Posterior cingulate gyrus (tissue), 11 donors: ENCODE results near the gene CD84.
"Not testable (repeated sequence)": the region's sequence is repeated elsewhere in the genome, so short reads cannot be mapped to it uniquely, and the experiment has no call there.

Experiments used
- DNase-seq, 10 donors: peaks; one replicate each; pipeline versions ENCODE4 v3.0.0 to v3.0.0-alpha.2; 2020 to 2021; ENCODE audit warnings: mixed read lengths in 3 of 10
- intact Hi-C: fragments of 100-400 bp; cut with DNase I; formaldehyde crosslinking; loops from one replicate; pipeline ENCODE4 v1.15.1; 2023

Gene CD84

DNA sequence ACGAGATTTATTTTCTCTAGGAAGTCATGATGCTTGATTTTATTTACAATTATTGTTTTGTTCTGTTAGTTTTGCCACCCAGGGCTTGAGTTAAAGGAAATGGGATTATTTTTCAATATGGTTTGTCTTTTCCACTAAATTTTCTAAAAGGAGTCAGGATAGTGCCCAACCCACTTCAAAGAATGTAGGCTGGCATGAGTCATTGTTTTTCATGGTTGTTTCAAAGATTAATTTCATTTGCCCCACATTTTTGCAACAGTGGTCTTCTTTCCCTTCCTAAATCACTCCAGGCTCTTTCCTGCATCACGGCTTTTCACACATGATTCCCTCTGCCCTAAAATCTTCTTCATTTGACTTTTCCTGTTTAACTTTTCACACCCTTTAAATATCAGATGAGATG lies 58.7 kb downstream of the CD84 start:
- intact Hi-C loops = no loop called here
- DNase-seq = no peak

DNA sequence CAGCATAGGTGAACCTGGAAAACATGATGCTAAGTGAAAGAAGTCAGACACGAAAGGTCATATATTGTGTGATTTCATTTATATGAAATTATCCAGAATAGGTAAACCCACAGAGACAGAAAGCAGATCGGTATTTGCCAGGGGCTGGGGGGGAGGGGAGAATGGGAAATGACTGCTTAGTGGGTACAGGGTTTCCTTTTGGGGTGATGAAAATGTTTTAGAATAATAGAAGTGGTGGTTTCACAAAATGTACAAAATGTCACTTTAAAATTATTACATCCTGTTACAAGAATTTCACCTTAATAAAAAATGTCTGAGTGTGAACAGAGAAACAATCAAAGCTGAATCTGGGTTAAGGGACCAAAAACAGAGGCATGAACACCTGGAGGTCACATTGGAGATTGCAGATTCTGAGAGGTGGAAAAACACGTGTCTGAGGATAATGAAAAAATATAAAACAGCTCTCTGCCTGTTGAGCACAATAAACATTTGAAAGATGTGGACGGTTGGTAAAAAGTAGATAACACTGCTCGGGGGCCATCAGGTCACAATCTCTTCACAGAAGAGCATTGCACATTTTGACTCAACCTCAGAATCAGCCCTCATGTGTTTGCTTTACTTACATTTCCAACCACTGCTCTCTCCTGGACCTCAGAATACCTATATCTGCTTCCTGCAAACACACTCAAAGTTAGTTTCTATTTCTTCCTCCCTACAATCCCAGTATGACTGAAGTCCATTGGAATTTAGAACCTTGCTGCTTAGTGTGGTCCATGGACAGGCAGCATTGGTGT lies 59.5 kb downstream of the CD84 start:
- DNase-seq = no peak
- intact Hi-C loops = no loop called here

DNA sequence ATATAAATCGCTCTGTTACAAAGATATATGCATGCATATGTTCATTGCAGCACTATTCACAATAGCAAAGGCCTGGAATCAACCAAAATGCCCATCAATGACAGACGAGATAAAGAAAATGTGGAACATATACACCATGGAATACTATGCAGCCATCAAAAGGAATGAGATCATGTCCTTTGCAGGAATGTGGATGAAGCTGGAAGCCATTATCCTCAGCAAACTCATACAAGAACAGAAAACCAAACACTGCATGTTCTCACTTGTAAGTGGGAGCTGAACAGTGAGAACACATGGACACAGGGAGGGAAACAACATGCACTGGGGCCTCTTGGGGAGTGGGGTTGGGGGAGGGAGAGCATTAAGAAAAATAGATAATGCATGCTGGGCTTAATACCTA lies 61.8 kb downstream of the CD84 start:
- DNase-seq, intact Hi-C loops: not testable (repeated sequence)

DNA sequence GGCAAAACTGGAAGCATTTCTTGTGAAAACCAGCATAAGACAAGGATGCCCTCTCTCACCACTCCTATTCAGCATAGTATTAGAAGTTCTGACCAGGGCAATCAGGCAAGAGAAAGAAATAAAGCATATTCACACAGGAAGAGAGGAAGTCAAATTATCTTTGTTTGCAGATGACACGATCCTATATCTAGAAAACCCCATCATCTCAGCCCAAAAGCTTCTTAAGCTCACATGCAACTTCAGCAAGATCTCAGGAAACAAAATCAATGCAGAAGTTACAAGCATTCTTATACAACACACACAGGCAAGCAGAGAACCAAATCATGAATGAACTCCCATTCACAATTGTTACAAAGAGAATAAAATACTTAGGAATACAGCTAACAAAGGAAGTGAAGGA lies 63.4 kb downstream of the CD84 start:
- DNase-seq, intact Hi-C loops: not testable (repeated sequence)

DNA sequence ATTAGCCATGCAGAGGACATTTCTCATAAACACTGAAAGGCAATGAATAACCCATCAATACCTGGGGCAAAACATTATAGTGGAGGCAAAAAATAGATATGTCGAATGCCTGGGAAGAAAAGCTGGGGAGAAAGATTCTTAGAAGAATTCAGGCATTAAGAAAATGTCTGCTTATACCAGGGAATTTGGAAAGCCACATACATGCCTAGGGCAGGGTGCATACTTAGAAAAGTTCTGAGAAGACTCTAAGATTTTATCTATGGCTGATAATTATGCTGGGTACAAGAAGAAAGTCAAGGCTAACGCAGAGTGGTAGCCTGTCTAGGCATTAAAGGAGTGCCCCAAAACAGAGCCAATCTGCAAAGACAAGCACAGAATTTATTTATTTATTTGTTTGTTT lies 74.6 kb downstream of the CD84 start:
- intact Hi-C loops = no loop called here

DNA sequence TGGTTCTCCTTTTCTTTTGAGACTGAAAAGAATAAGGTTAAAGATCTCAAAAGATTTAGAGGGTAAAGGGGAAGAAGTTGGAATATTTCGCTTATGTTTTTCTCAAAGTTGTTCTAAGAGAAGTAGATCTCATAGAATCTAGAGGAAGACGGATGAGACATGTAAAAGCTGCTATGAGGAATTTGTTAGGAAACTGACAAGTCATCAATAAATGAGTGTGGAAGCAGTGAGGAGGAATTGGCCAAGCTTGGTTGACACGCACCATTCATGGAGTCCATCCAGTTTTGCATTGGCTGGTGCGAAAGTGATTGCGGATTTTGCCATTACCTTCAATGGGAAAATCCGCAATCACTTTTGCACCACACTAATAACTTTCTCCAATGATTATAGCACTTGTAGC lies 76.2 kb downstream of the CD84 start:
- intact Hi-C loops = no loop called here
- DNase-seq = no peak

More for the DNA sequence above, 74.6 kb downstream of the CD84 start:
- DNase-seq = no peak

DNA sequence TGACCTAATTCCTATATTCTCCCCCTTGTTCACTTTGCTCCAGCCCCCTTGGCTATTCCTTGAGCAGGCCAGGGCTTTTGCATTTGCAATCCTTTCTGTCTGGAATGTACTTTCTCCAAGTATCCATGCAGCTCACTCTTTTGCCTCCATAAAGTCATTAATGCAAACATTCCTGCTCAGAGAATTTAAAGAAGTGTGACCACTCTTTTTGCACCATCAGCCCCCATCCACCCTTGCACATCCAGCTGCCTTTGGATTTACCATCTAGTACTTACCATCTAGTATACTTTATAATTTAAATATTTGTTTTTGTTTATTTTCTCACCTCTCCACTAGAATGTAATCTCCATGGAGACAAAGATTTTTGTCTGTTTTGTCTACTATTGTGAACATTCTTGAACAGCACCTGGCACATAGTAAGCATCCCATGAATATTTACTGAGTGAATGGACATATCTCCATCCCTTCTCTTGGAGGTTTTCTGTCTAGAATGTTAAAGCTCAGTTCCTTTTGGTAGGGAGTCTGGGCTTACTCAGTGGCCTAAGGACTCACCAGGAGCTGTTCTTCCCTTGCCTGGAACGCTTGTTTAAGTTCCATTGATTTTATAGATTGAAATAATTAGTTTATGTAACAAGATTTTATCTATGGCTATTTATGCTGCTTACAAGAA lies 78.8 kb downstream of the CD84 start:
- intact Hi-C loops = no loop called here
- DNase-seq = no peak

DNA sequence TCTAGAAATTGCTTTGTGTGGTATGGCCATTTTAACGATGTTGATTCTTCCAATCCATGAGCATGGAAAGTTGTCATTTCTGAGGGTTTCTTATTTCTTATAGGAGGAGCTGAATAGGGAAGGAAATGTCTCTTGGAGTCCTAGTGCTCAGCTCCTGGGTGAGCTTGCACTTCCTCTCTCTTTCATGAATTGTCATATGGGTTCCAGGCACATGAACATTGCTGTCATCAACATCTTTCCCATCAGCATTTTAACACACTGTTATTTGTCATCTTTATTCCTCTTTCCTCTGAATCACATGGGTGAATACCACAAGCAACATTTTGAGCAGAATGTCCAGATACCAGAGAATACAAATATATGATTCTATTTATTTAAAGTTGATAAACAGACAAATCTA lies 79.7 kb downstream of the CD84 start:
- intact Hi-C loops = no loop called here
- no peak for DNase-seq

DNA sequence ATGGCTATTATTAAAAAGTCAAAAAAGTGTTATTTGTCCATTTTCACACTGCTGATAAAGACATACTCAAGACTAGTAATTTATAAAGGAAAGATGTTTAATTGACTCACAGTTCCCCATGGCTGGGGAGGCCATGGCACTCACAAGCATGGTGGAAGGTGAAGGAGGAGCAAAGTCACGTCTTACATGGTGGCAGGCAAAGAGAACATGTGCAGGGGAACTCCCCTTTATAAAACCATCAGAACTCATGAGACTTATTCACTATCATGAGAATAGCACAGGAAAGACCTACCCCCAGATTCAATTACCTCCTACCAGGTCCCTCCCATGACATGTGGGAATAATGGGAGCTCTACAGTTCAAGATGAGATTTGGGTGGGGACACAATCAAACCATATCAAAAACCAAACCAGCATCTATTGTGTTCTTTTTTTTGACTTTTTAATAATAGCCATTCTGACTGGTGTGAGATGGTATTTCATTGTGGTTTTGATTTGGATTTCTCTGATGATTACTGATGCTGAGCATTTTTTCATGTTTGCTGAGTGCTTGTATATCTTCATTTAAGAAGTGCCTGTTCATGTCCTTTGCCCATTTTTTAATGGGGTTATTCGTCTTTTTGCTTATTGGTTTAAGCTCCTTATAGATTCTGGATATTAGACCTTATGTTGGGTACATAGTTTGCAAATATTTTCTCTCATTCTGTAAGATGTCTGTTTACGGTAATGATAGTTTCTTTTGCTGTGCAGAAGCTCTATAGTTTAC lies 80.8 kb downstream of the CD84 start:
- DNase-seq = not testable (repeated sequence)

DNA sequence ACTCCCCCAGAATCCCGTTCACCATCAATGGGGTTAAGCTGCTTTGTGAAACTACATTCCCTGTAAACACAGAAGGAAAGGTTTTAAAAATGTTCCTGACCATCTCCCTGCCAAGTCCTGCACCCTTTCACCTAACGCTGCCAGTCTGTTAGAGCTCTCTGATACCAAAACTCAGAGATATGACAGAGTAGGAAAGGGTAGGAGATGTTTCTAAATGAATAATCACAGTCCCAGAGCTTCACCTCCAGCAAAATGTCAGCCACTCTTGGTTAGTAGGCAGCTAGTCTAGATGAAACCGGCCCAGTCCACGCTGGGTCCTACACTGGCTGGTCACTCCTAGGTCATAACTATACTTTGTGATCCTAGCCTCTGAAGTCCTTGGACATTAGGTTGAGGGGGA lies 83.0 kb downstream of the CD84 start:
- no peak for DNase-seq
- intact Hi-C loops = no loop called here

More for the DNA sequence above, 80.8 kb downstream of the CD84 start:
- intact Hi-C loops = not testable (repeated sequence)

DNA sequence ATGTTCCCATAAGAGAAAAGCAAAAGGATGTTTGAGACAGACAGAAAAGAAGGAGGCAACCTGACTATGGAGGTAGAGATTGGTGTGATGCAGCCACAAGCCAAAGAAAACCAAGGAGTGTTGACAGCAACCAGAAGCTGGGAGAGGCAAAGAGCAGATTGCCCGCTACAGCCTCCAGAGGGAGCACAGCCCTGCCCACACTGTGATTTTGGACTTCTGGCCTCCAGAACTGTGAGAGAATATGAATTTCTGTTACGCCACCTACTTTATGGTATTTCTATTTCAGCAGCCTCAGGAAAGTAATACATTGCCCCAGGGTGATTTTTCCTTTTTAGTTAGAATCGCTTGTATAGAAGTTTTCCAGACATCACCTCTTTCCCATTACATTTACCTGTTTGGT lies 84.7 kb downstream of the CD84 start:
- intact Hi-C loops = no loop called here

DNA sequence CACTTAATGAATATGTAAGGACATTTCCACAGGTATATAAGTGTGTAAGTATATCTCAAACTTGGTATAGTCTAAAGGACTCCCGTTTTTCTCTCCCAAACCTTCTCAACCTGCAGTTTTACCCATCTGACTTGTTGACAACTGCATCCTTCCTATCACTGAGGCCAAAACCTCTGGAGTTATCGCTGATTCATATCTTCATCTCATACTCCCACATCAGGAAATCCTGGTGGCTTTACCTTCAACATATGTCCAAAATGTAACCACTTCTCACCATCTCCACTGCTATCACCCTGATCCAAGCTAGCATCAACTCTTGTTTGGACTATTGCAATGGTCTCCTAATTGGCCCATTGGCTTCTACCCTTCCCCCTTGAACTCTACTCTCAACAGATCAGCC lies 86.7 kb downstream of the CD84 start:
- intact Hi-C loops = no loop called here
- no peak for DNase-seq

More for the DNA sequence above, 84.7 kb downstream of the CD84 start:
- DNase-seq = no peak

DNA sequence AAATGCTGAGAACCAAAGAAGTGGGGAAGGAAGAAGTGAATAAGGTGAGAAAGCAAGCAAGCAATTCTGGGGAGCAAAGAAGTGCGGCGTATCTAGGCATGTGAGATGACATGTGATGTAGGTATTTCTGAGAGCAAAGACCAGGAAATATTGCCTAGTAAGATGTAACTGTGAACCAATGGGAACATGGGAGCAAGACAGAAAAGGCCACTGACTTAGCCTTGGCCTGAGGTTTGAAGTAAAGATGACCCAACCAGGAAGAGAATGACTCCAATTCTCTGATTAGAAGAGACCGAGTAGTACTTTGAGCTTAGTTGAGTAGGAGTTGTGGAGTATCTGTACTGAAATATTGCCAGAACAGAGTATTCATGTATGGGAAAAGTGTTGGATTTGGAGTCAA lies 87.3 kb downstream of the CD84 start:
- intact Hi-C loops = no loop called here
- no peak for DNase-seq
